GM12891 (cell line): Measurements from ENCODE around the gene KCNC3.

Experiments used
- POLR2A ChIP-seq: IDR thresholded peaks from 2 replicates; pipeline ENCODE4 v1.6.1; 2011; ENCODE audit warnings: low read depth, low read length, control low read depth
- POLR2AphosphoS5 ChIP-seq: IDR thresholded peaks from 2 replicates; pipeline ENCODE4 v1.6.1; 2011; ENCODE audit warnings: low read depth, low read length, control low read depth
- POU2F2 ChIP-seq: IDR thresholded peaks from 2 replicates; pipeline ENCODE4 v1.6.1; 2011; ENCODE audit warnings: low read depth, mild to moderate bottlenecking, control low read depth, low read length, moderate library complexity

GRCh38 chr19:50377517-50377916, 48.3 kb upstream of the KCNC3 start:
- TF ChIP-seq POLR2A (no peak), POU2F2 (no peak), POLR2AphosphoS5 (no peak)
